Breast epithelium (tissue), 3 donors: ENCODE data around the gene CPXM2.

ENCODE experiments used
- POLR2A ChIP-seq: fragments of 450-650 bp; IDR thresholded peaks from one replicate; pipeline ENCODE4 v1.6.1; 2016; ENCODE audit warnings: antibody characterized with exemption, mild to moderate bottlenecking, moderate library complexity
- POLR2AphosphoS5 ChIP-seq, 3 donors: sonication (generic); formaldehyde crosslinking; IDR thresholded peaks; one replicate each; pipeline ENCODE4 v1.6.1; 2017; ENCODE audit warnings: antibody characterized with exemption in 3 of 3
- TF ChIP-seq, protein P1 (sequence below), 3 donors: fragments of 450-650 bp; IDR thresholded peaks; one replicate each; pipeline ENCODE4 v1.5.1; 2016 to 2017; ENCODE audit warnings: antibody characterized with exemption in 3 of 3, mild to moderate bottlenecking in 3 of 3, moderate library complexity in 3 of 3

GRCh38 chr10:123865880-123866279 lies 25.7 kb downstream of the CPXM2 start:
- TF ChIP-seq, protein P1, sequence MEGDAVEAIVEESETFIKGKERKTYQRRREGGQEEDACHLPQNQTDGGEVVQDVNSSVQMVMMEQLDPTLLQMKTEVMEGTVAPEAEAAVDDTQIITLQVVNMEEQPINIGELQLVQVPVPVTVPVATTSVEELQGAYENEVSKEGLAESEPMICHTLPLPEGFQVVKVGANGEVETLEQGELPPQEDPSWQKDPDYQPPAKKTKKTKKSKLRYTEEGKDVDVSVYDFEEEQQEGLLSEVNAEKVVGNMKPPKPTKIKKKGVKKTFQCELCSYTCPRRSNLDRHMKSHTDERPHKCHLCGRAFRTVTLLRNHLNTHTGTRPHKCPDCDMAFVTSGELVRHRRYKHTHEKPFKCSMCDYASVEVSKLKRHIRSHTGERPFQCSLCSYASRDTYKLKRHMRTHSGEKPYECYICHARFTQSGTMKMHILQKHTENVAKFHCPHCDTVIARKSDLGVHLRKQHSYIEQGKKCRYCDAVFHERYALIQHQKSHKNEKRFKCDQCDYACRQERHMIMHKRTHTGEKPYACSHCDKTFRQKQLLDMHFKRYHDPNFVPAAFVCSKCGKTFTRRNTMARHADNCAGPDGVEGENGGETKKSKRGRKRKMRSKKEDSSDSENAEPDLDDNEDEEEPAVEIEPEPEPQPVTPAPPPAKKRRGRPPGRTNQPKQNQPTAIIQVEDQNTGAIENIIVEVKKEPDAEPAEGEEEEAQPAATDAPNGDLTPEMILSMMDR (IDR thresholded peaks at IDR 0.05): no peak
- TF ChIP-seq POLR2AphosphoS5 (IDR thresholded peaks at IDR 0.05): no peak
- TF ChIP-seq POLR2A: no peak
